ENCODE results near the gene TBPL2. TPM values are rescaled to one million over a fixed set of nuclear protein-coding genes. Genes with fewer than 3 reads are reported as not detected.
A peak's percentile ranks its signal among the peaks of the same experiment; 100 is the strongest.
"Not testable (repeated sequence)": the region's sequence is repeated elsewhere in the genome, so short reads cannot be mapped to it uniquely, and the experiment has no call there.

TBPL2 gene
- total and polyA plus RNA-seq, 2 of the 13 experiments (the other 11 are each of a cell fraction or from before 2014, with no cell fraction given), result not detected

- no peak for TF ChIP-seq ZNF18 (CRISPR knock-in tag; IDR thresholded peaks at IDR 0.05; ENCODE audit: insufficient replicate concordance)
These were observed 16.4 kb downstream of the TBPL2 start (continued) for GRCh38 chr14:55423969-55424368.

DNA sequence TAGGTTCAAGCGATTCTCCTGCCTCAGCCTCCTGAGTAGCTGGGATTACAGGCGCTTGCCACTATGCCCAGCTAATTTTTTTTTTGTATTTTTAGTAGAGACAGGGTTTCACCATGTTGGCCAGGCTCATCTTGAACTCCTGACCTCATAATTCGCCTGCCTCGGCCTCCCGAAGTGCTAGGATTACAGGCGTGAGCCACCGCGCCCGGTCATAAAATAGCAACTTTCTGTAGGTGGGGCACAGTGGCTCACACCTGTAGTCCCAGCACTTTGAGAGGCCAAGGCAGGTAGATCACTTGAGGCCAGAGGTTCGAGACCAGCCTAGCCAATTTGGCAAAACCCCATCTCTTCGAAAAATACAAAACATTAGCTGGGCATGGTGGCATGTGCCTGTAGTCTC, 18.1 kb downstream of the TBPL2 start:
- H3K27ac ChIP-seq (ENCODE audit: extremely low read length, insufficient read depth, low read length); BruUV-seq (replicated peaks); CTCF ChIA-PET (ENCODE audit: low intra/inter-chr PET ratio, low total read pairs): not testable (repeated sequence)

GRCh38 chr14:55419663-55420062, 20.8 kb downstream of the TBPL2 start:
- Histone ChIP-seq H3K36me3 (replicated peaks in 1 of 2; ENCODE audit: control insufficient read depth in 1 of 2, insufficient read depth in 2 of 2, low read length in 2 of 2) (no peaks in the 10 kb centered on the region), H2AFZ (ENCODE audit: low read length) (no peak overlapping the region), H3K4me2 (ENCODE audit: low read depth, low read length) (no peak overlapping the region), H3K9ac (ENCODE audit: insufficient read depth, low read depth, low read length) (no peak overlapping the region), H3K27ac (ENCODE audit: extremely low read length, insufficient read depth, low read length) (no peak overlapping the region), H3K27me3 (ENCODE audit: control insufficient read depth in 1 of 2, insufficient read depth in 2 of 2, low read length in 2 of 2) (peaks cover 0 to 2% of the 10 kb centered on the region in 2 experiments; a peak in 1 of 5 replicates), H3K4me1 (ENCODE audit: insufficient read depth, low read length) (peaks cover 11% of the 10 kb centered on the region; the same call in 1 of the 2 replicates), H4K20me1 (ENCODE audit: insufficient read depth, low read length) (no peaks in the 10 kb centered on the region), H3K4me3 (replicated peaks in 1 of 3; ENCODE audit: insufficient read depth in 1 of 3, low read depth in 2 of 3, low read length in 3 of 3) (no peak overlapping the region), H3K79me2 (ENCODE audit: insufficient read depth, low read length) (no peaks in the 10 kb centered on the region), H3K9me3 (ENCODE audit: low read length) (no peaks in the 10 kb centered on the region)
- WGBS (ENCODE audit: low lambda C conversion rate), result 90% methylated on average over 1 of the region's 1 CpG
- in situ Hi-C loops (cut with HindIII; ENCODE audit: extremely low pct_ligation_motif_present, low pct_unique_long_range_greater_than_20kb) (no loop called here), intact Hi-C loops (cut with micrococcal nuclease; ENCODE audit: unreplicated experiment) (no loop called here)
- TF ChIP-seq CEBPB (IDR thresholded peaks at IDR 0.05; ENCODE audit: borderline replicate concordance, low read depth, low read length) (peak; percentile 55; the same call in 1 of the 2 replicates), KDM5B (CRISPR knock-in tag; IDR thresholded peaks at IDR 0.05; ENCODE audit: borderline replicate concordance) (no peak)
- CTCF ChIA-PET (ENCODE audit: low intra/inter-chr PET ratio, low total read pairs), result no interaction called here
- POLR2A ChIA-PET, result no interaction called here
- no TSS peak for BruUV-seq (replicated peaks)
- ATAC-seq (peak; percentile 61), FAIRE-seq (no peak), DNase-seq (ENCODE audit: low spot score) (peak; percentile 13)

More for the DNA sequence above, 18.1 kb downstream of the TBPL2 start:
- H3K4me2 ChIP-seq (ENCODE audit: low read depth, low read length); POLR2A ChIA-PET; intact Hi-C loops (cut with micrococcal nuclease; ENCODE audit: unreplicated experiment); H3K9ac ChIP-seq (ENCODE audit: insufficient read depth, low read depth, low read length); H3K79me2 ChIP-seq (ENCODE audit: insufficient read depth, low read length); H3K9me3 ChIP-seq (ENCODE audit: low read length); FAIRE-seq; DNase-seq (ENCODE audit: low spot score); ATAC-seq; H3K27me3 ChIP-seq (ENCODE audit: control insufficient read depth in 1 of 2, insufficient read depth in 2 of 2, low read length in 2 of 2); H4K20me1 ChIP-seq (ENCODE audit: insufficient read depth, low read length); H2AFZ ChIP-seq (ENCODE audit: low read length); H3K36me3 ChIP-seq (replicated peaks in 1 of 2; ENCODE audit: control insufficient read depth in 1 of 2, insufficient read depth in 2 of 2, low read length in 2 of 2); in situ Hi-C loops (cut with HindIII; ENCODE audit: extremely low pct_ligation_motif_present, low pct_unique_long_range_greater_than_20kb); H3K4me3 ChIP-seq (replicated peaks in 1 of 3; ENCODE audit: insufficient read depth in 1 of 3, low read depth in 2 of 3, low read length in 3 of 3): not testable (repeated sequence)
- peaks cover 11% of the 10 kb centered on the region; the same call in 1 of the 2 replicates for H3K4me1 ChIP-seq (ENCODE audit: insufficient read depth, low read length)
- 55% methylated on average over 10 of the region's 11 CpGs for WGBS (ENCODE audit: low lambda C conversion rate)

All from HepG2 (cell line).